ENCODE results near the gene SHROOM4. TPM values are rescaled to one million over a fixed set of nuclear protein-coding genes. Genes with fewer than 3 reads are reported as not detected.

Gene SHROOM4
- polyA plus RNA-seq, 6 donors from 2014 or later: not detected

- peaks cover 18 to 61% (median 38%) of the 10 kb centered on the region in 3 donors for H3K27me3 Mint-ChIP-seq
- no peaks in the 10 kb centered on the region for H3K36me3 Mint-ChIP-seq
- H3K4me3 Mint-ChIP-seq: peak overlapping the region in 2 of 8 donors; percentile 34 to 44
These were observed 707 bp upstream of the SHROOM4 start for GRCh38 chrX:50814701-50815100.

GRCh38 chrX:50812995-50813842 lies 775 bp downstream of the SHROOM4 start:
- no peak overlapping the region for H3K27ac Mint-ChIP-seq
- no peaks in the 10 kb centered on the region for H3K36me3 Mint-ChIP-seq
- peaks cover 0 to 7% (median 5%) of the 10 kb centered on the region in 3 donors for H3K4me1 Mint-ChIP-seq
- ATAC-seq (ENCODE audit: low read depth in 2 of 2): no peak
- peak overlapping the region in 4 of 8 donors; percentile 35 to 84 (median 45) for H3K4me3 Mint-ChIP-seq
- peaks cover 18 to 60% (median 38%) of the 10 kb centered on the region in 3 donors for H3K27me3 Mint-ChIP-seq
- DNase-seq: no peak
- H3K9me3 Mint-ChIP-seq: peaks cover 0 to 2% (median 0%) of the 10 kb centered on the region in 7 donors

More at GRCh38 chrX:50814701-50815100, 707 bp upstream of the SHROOM4 start:
- Mint-ChIP-seq H3K9me3 (peaks cover 0 to 2% (median 0%) of the 10 kb centered on the region in 7 donors), H3K27ac (no peak overlapping the region), H3K4me1 (peaks cover 0 to 7% (median 5%) of the 10 kb centered on the region in 3 donors)
- ATAC-seq (ENCODE audit: low read depth in 2 of 2) (no peak), DNase-seq (no peak)

- Mint-ChIP-seq H3K27ac (no peak overlapping the region), H3K9me3 (peaks cover 0 to 5% (median 0%) of the 10 kb centered on the region in 7 donors), H3K4me3 (peak overlapping the region in 1 of 8 donors; percentile 60), H3K27me3 (peaks cover 0 to 19% (median 4%) of the 10 kb centered on the region in 3 donors), H3K36me3 (no peaks in the 10 kb centered on the region), H3K4me1 (no peaks in the 10 kb centered on the region)
- ATAC-seq (ENCODE audit: low read depth in 2 of 2) (no peak), DNase-seq (no peak)
These were observed 8.7 kb downstream of the SHROOM4 start for GRCh38 chrX:50805276-50805675.

- H3K27ac Mint-ChIP-seq: no peak overlapping the region
- H3K9me3 Mint-ChIP-seq: peaks cover 0 to 5% (median 0%) of the 10 kb centered on the region in 7 donors
- H3K4me3 Mint-ChIP-seq: no peak overlapping the region
- no peaks in the 10 kb centered on the region for H3K4me1 Mint-ChIP-seq
- DNase-seq (no peak), ATAC-seq (ENCODE audit: low read depth in 2 of 2) (no peak)
- no peaks in the 10 kb centered on the region for H3K36me3 Mint-ChIP-seq
- H3K27me3 Mint-ChIP-seq: peaks cover 0 to 19% (median 0%) of the 10 kb centered on the region in 3 donors
These were observed 12.9 kb downstream of the SHROOM4 start for GRCh38 chrX:50801135-50801534.

- Mint-ChIP-seq H3K27me3 (peaks cover 0 to 30% (median 0%) of the 10 kb centered on the region in 3 donors), H3K9me3 (peaks cover 0 to 3% (median 0%) of the 10 kb centered on the region in 7 donors), H3K4me3 (no peak overlapping the region), H3K4me1 (no peaks in the 10 kb centered on the region), H3K27ac (no peak overlapping the region), H3K36me3 (no peaks in the 10 kb centered on the region)
- ATAC-seq (ENCODE audit: low read depth in 2 of 2): no peak
- DNase-seq: no peak
These were observed 14.4 kb downstream of the SHROOM4 start for GRCh38 chrX:50799531-50799961.

GRCh38 chrX:50798783-50799182 lies 15.2 kb downstream of the SHROOM4 start:
- ATAC-seq (ENCODE audit: low read depth in 2 of 2) (no peak), DNase-seq (no peak)
- H3K9me3 Mint-ChIP-seq: peaks cover 0 to 3% (median 0%) of the 10 kb centered on the region in 7 donors
- no peaks in the 10 kb centered on the region for H3K4me1 Mint-ChIP-seq
- H3K27me3 Mint-ChIP-seq: peaks cover 0 to 30% (median 0%) of the 10 kb centered on the region in 3 donors
- H3K36me3 Mint-ChIP-seq: no peaks in the 10 kb centered on the region
- no peak overlapping the region for H3K4me3 Mint-ChIP-seq
- H3K27ac Mint-ChIP-seq: no peak overlapping the region

GRCh38 chrX:50787099-50787498 lies 26.9 kb downstream of the SHROOM4 start:
- Mint-ChIP-seq H3K4me3 (no peak overlapping the region), H3K27me3 (peaks cover 3 to 8% (median 5%) of the 10 kb centered on the region in 3 donors), H3K27ac (no peak overlapping the region), H3K9me3 (peaks cover 0 to 18% (median 12%) of the 10 kb centered on the region in 7 donors), H3K4me1 (no peaks in the 10 kb centered on the region), H3K36me3 (no peaks in the 10 kb centered on the region)
- ATAC-seq (ENCODE audit: low read depth in 2 of 2) (no peak), DNase-seq (no peak)

- Mint-ChIP-seq H3K9me3 (peaks cover 0 to 1% (median 0%) of the 10 kb centered on the region in 7 donors), H3K4me1 (no peaks in the 10 kb centered on the region), H3K27ac (no peak overlapping the region), H3K4me3 (no peak overlapping the region), H3K36me3 (no peaks in the 10 kb centered on the region), H3K27me3 (peaks cover 0 to 12% (median 4%) of the 10 kb centered on the region in 3 donors)
- DNase-seq: no peak
- ATAC-seq (ENCODE audit: low read depth in 2 of 2): no peak
These were observed 33.9 kb downstream of the SHROOM4 start for GRCh38 chrX:50780144-50780543.

- Mint-ChIP-seq H3K27ac (no peak overlapping the region), H3K27me3 (peaks cover 0 to 12% (median 5%) of the 10 kb centered on the region in 3 donors), H3K4me3 (no peak overlapping the region), H3K4me1 (no peaks in the 10 kb centered on the region), H3K36me3 (no peaks in the 10 kb centered on the region), H3K9me3 (peaks cover 0 to 1% (median 0%) of the 10 kb centered on the region in 7 donors)
- no peak for ATAC-seq (ENCODE audit: low read depth in 2 of 2)
- DNase-seq: no peak
These were observed 34.3 kb downstream of the SHROOM4 start for GRCh38 chrX:50779694-50780093.

- ATAC-seq (ENCODE audit: low read depth in 2 of 2): no peak
- peaks cover 0 to 1% (median 0%) of the 10 kb centered on the region in 7 donors for H3K9me3 Mint-ChIP-seq
- H3K27ac Mint-ChIP-seq: no peak overlapping the region
- H3K4me1 Mint-ChIP-seq: no peaks in the 10 kb centered on the region
- no peak for DNase-seq
- H3K4me3 Mint-ChIP-seq: no peak overlapping the region
- H3K27me3 Mint-ChIP-seq: peaks cover 0 to 20% (median 5%) of the 10 kb centered on the region in 3 donors
- no peaks in the 10 kb centered on the region for H3K36me3 Mint-ChIP-seq
These were observed 35.7 kb downstream of the SHROOM4 start for GRCh38 chrX:50778272-50778671.

- Mint-ChIP-seq H3K9me3 (no peaks in the 10 kb centered on the region), H3K27ac (no peak overlapping the region), H3K36me3 (no peaks in the 10 kb centered on the region), H3K4me3 (no peak overlapping the region), H3K27me3 (peaks cover 0 to 20% (median 5%) of the 10 kb centered on the region in 3 donors), H3K4me1 (no peaks in the 10 kb centered on the region)
- ATAC-seq (ENCODE audit: low read depth in 2 of 2): no peak
- no peak for DNase-seq
These were observed 37.7 kb downstream of the SHROOM4 start for GRCh38 chrX:50776248-50776647.

GRCh38 chrX:50771382-50771781 lies 42.6 kb downstream of the SHROOM4 start:
- ATAC-seq (ENCODE audit: low read depth in 2 of 2) (no peak), DNase-seq (no peak)
- H3K9me3 Mint-ChIP-seq: no peaks in the 10 kb centered on the region
- no peaks in the 10 kb centered on the region for H3K36me3 Mint-ChIP-seq
- H3K27ac Mint-ChIP-seq: no peak overlapping the region
- H3K4me1 Mint-ChIP-seq: no peaks in the 10 kb centered on the region
- H3K27me3 Mint-ChIP-seq: peaks cover 0 to 12% (median 5%) of the 10 kb centered on the region in 3 donors
- H3K4me3 Mint-ChIP-seq: no peak overlapping the region

- Mint-ChIP-seq H3K27me3 (peaks cover 0 to 18% (median 12%) of the 10 kb centered on the region in 3 donors), H3K4me1 (no peaks in the 10 kb centered on the region), H3K9me3 (no peaks in the 10 kb centered on the region)
These were observed 43.3 kb downstream of the SHROOM4 start for GRCh38 chrX:50770702-50771101.

More at GRCh38 chrX:50770702-50771101, 43.3 kb downstream of the SHROOM4 start:
- H3K36me3 Mint-ChIP-seq: no peaks in the 10 kb centered on the region
- DNase-seq (no peak), ATAC-seq (ENCODE audit: low read depth in 2 of 2) (no peak)
- no peak overlapping the region for H3K27ac Mint-ChIP-seq
- H3K4me3 Mint-ChIP-seq: no peak overlapping the region
